ENCODE results near the gene S1PR3. TPM values are rescaled to one million over a fixed set of nuclear protein-coding genes. Genes with fewer than 3 reads are reported as not detected.
A peak's percentile ranks its signal among the peaks of the same experiment; 100 is the strongest.

Gene S1PR3
- total and polyA plus RNA-seq, 2 experiments from 2014 or later: 11.8 to 16.9 TPM

- H3K9me2 ChIP-seq (ENCODE audit: insufficient read depth): no peaks in the 10 kb centered on the region
- no peak overlapping the region for H3K27ac ChIP-seq
- no peak overlapping the region for H3K9ac ChIP-seq
- no peaks in the 10 kb centered on the region for H3K9me3 ChIP-seq (ENCODE audit: low read depth)
- no peak for DNase-seq
- H3K4me3 ChIP-seq: no peak overlapping the region
- H3K36me3 ChIP-seq (ENCODE audit: low read depth): no peaks in the 10 kb centered on the region
- 29 to 46% methylated on average over 2 of the region's 2 CpGs for WGBS, 2 experiments (ENCODE audit: low coverage in 1 of 2, low lambda C conversion rate in 2 of 2, missing lambda C conversion rate in 2 of 2)
- no peaks in the 10 kb centered on the region for H3K79me2 ChIP-seq (ENCODE audit: insufficient read depth)
- H3F3A ChIP-seq (ENCODE audit: insufficient read depth): peaks cover 28% of the 10 kb centered on the region
- H2AFZ ChIP-seq: no peak overlapping the region
- in situ Hi-C loops (cut with MboI): no loop called here
- no peak overlapping the region for H3K4me2 ChIP-seq (ENCODE audit: unreplicated experiment)
- H3K4me1 ChIP-seq (ENCODE audit: insufficient read depth): peaks cover 16% of the 10 kb centered on the region
- TF ChIP-seq EZH2phosphoT487 (IDR thresholded peaks at IDR 0.05; ENCODE audit: insufficient read depth, low read depth) (no peak), EZH2 (IDR thresholded peaks at IDR 0.05; ENCODE audit: insufficient read depth, poor library complexity, severe bottlenecking) (no peak)
- no peaks in the 10 kb centered on the region for H3K27me3 ChIP-seq (replicated peaks; ENCODE audit: insufficient read depth)
- no peaks in the 10 kb centered on the region for H4K20me1 ChIP-seq (ENCODE audit: insufficient read depth)
These were observed 5.7 kb upstream of the S1PR3 start for GRCh38 chr9:88985616-88986015.

- DNase-seq: no peak
- H3K4me3 ChIP-seq: no peak overlapping the region
- no peak overlapping the region for H3K9ac ChIP-seq
- peaks cover 1% of the 10 kb centered on the region for H3K79me2 ChIP-seq (ENCODE audit: insufficient read depth)
- no peaks in the 10 kb centered on the region for H4K20me1 ChIP-seq (ENCODE audit: insufficient read depth)
- TF ChIP-seq EZH2phosphoT487 (IDR thresholded peaks at IDR 0.05; ENCODE audit: insufficient read depth, low read depth): no peak
- TF ChIP-seq EZH2 (IDR thresholded peaks at IDR 0.05; ENCODE audit: insufficient read depth, poor library complexity, severe bottlenecking): no peak
- no peaks in the 10 kb centered on the region for H3K27me3 ChIP-seq (replicated peaks; ENCODE audit: insufficient read depth)
- H3K36me3 ChIP-seq (ENCODE audit: low read depth): no peaks in the 10 kb centered on the region
- peaks cover 17% of the 10 kb centered on the region for H3F3A ChIP-seq (ENCODE audit: insufficient read depth)
- H3K27ac ChIP-seq: no peak overlapping the region
- in situ Hi-C loops (cut with MboI): no loop called here
- no peaks in the 10 kb centered on the region for H3K9me3 ChIP-seq (ENCODE audit: low read depth)
- peaks cover 6% of the 10 kb centered on the region for H3K4me1 ChIP-seq (ENCODE audit: insufficient read depth)
- 70 to 75% methylated on average over 3 of the region's 3 CpGs for WGBS, 2 experiments (ENCODE audit: low coverage in 1 of 2, low lambda C conversion rate in 2 of 2, missing lambda C conversion rate in 2 of 2)
- no peak overlapping the region for H2AFZ ChIP-seq
- H3K9me2 ChIP-seq (ENCODE audit: insufficient read depth): no peaks in the 10 kb centered on the region
- H3K4me2 ChIP-seq (ENCODE audit: unreplicated experiment): no peak overlapping the region
These were observed 4.5 kb upstream of the S1PR3 start for GRCh38 chr9:88986776-88987175.

GRCh38 chr9:88987661-88988060 lies 3.6 kb upstream of the S1PR3 start:
- Histone ChIP-seq H3K9me2 (ENCODE audit: insufficient read depth) (no peaks in the 10 kb centered on the region), H3K9ac (no peak overlapping the region), H3F3A (ENCODE audit: insufficient read depth) (peaks cover 11% of the 10 kb centered on the region), H3K9me3 (ENCODE audit: low read depth) (no peaks in the 10 kb centered on the region), H3K36me3 (ENCODE audit: low read depth) (no peaks in the 10 kb centered on the region), H3K4me2 (ENCODE audit: unreplicated experiment) (no peak overlapping the region), H4K20me1 (ENCODE audit: insufficient read depth) (no peaks in the 10 kb centered on the region), H3K27me3 (replicated peaks; ENCODE audit: insufficient read depth) (no peaks in the 10 kb centered on the region), H2AFZ (no peak overlapping the region), H3K4me3 (no peak overlapping the region), H3K4me1 (ENCODE audit: insufficient read depth) (peaks cover 11% of the 10 kb centered on the region), H3K79me2 (ENCODE audit: insufficient read depth) (peaks cover 10% of the 10 kb centered on the region), H3K27ac (no peak overlapping the region)
- TF ChIP-seq EZH2phosphoT487 (IDR thresholded peaks at IDR 0.05; ENCODE audit: insufficient read depth, low read depth) (no peak), EZH2 (IDR thresholded peaks at IDR 0.05; ENCODE audit: insufficient read depth, poor library complexity, severe bottlenecking) (no peak)
- DNase-seq: no peak
- 85% methylated on average over 4 of the region's 4 CpGs for WGBS, 2 experiments (ENCODE audit: low coverage in 1 of 2, low lambda C conversion rate in 2 of 2, missing lambda C conversion rate in 2 of 2)
- in situ Hi-C loops (cut with MboI): no loop called here

GRCh38 chr9:88988796-88989641 lies 2.2 kb upstream of the S1PR3 start:
- Histone ChIP-seq H3K27me3 (replicated peaks; ENCODE audit: insufficient read depth) (no peaks in the 10 kb centered on the region), H3K36me3 (ENCODE audit: low read depth) (no peaks in the 10 kb centered on the region), H3K4me1 (ENCODE audit: insufficient read depth) (peaks cover 17% of the 10 kb centered on the region), H3K9ac (peak overlapping the region; percentile 20; the same call in 1 of the 2 replicates), H4K20me1 (ENCODE audit: insufficient read depth) (no peaks in the 10 kb centered on the region), H3K27ac (0 out of 2 replicates have a peak overlapping the region, but pooled peaks have one; percentile 3), H3K9me2 (ENCODE audit: insufficient read depth) (no peaks in the 10 kb centered on the region), H3K9me3 (ENCODE audit: low read depth) (no peaks in the 10 kb centered on the region), H3K4me3 (peak overlapping the region; percentile 18; the same call in 1 of the 2 replicates), H3K4me2 (ENCODE audit: unreplicated experiment) (peak overlapping the region; percentile 55), H3F3A (ENCODE audit: insufficient read depth) (peaks cover 11% of the 10 kb centered on the region), H3K79me2 (ENCODE audit: insufficient read depth) (peaks cover 24% of the 10 kb centered on the region), H2AFZ (peak overlapping the region; percentile 49; the same call in 1 of the 2 replicates)
- TF ChIP-seq EZH2 (IDR thresholded peaks at IDR 0.05; ENCODE audit: insufficient read depth, poor library complexity, severe bottlenecking) (no peak), EZH2phosphoT487 (IDR thresholded peaks at IDR 0.05; ENCODE audit: insufficient read depth, low read depth) (no peak)
- peak; percentile 79 for DNase-seq
- WGBS, 2 experiments (ENCODE audit: low coverage in 1 of 2, low lambda C conversion rate in 2 of 2, missing lambda C conversion rate in 2 of 2): 16 to 17% methylated on average over 7 of the region's 7 CpGs
- in situ Hi-C loops (cut with MboI): no loop called here
